ENCODE data around the gene PABPC1L.

The PABPC1L gene

DNA sequence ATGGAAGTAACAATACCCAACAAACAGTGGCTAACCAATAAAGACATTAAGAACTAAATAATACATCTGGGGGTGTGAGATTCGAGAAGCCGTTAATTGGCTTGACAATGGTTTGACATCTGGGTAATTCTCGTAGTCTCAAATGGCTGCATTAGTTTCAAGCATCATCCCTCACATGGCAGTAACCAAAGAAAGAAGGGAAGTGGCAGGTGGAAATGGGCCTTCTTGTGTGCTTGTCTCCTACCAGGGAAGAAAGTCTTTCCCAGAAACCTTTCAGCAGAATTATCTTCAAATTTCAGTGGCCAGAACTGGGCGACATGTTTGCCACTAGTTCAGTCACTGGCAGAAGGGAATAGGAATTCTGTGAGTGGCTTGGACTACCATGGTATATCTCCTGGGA lies 66.8 kb downstream of the PABPC1L start:
- Mint-ChIP-seq H3K4me3 (no peak overlapping the region), H3K9me3 (no peaks in the 10 kb centered on the region), H3K27ac (peak overlapping the region; percentile 99), H3K27me3 (no peaks in the 10 kb centered on the region), H3K4me1 (peaks cover 85% of the 10 kb centered on the region), H3K36me3 (peaks cover 79% of the 10 kb centered on the region)
- CTCF ChIA-PET, result no interaction called here
- no peak for DNase-seq

- peaks cover 83% of the 10 kb centered on the region for H3K36me3 Mint-ChIP-seq
- no peaks in the 10 kb centered on the region for H3K9me3 Mint-ChIP-seq
- H3K27me3 Mint-ChIP-seq, result no peaks in the 10 kb centered on the region
- H3K4me1 Mint-ChIP-seq, result peaks cover 83% of the 10 kb centered on the region
- DNase-seq, result peak; percentile 83
- H3K27ac Mint-ChIP-seq, result peak overlapping the region; percentile 99
- CTCF ChIA-PET, result interaction anchor here (1.6 to 3.0 kb wide), 3 partner anchors 11 to 68 kb away, joined by 3 to 8 read pairs (median 7); no protein-coding TSS in a partner anchor
- H3K4me3 Mint-ChIP-seq, result peak overlapping the region; percentile 65
These were observed 69.3 kb downstream of the PABPC1L start for GRCh38 chr20:44979090-44979621.

DNA sequence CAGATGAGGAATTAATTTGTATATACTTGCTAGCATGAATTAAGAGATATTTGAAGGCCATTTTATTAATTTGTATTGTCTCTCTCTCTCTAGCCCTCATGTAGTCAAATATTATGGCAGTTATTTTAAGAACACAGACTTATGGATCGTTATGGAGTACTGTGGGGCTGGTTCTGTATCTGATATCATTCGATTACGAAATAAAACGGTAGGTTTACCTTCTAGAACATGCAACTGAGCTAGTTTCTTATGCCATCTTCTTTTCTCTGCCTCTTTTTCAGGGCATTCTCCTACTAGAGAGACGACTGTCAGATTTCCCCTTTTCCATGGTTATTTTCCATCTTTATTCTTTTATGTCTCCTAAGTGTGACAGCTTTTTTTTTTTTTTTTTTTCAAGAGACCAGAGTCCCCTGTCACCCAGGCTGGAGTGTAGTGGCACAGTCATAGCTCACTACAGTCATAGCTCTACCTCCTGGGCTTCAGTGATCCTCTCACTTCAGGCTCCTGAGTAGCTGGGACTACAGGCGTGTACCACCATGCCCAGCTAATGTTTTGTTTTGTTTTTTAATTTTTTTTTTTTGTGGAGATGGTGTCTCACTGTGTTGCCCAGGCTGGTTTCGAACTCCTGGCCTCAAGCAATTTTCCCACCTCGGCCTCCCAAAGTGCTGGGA lies 72.0 kb downstream of the PABPC1L start:
- Mint-ChIP-seq H3K27me3 (no peaks in the 10 kb centered on the region), H3K4me1 (peaks cover 71% of the 10 kb centered on the region), H3K4me3 (no peak overlapping the region), H3K36me3 (peaks cover 74% of the 10 kb centered on the region), H3K27ac (peak overlapping the region; percentile 63), H3K9me3 (no peaks in the 10 kb centered on the region)
- DNase-seq, result no peak
- CTCF ChIA-PET, result interaction anchor here (1.1 to 1.3 kb wide), 2 partner anchors 8 to 19 kb away, joined by 3 to 4 read pairs; no protein-coding TSS in a partner anchor

- Mint-ChIP-seq H3K36me3 (peaks cover 68% of the 10 kb centered on the region), H3K9me3 (no peaks in the 10 kb centered on the region), H3K27me3 (no peaks in the 10 kb centered on the region), H3K4me3 (no peak overlapping the region), H3K4me1 (peaks cover 61% of the 10 kb centered on the region), H3K27ac (peak overlapping the region; percentile 31)
- CTCF ChIA-PET, result no interaction called here
- DNase-seq, result no peak
These were observed 73.3 kb downstream of the PABPC1L start for GRCh38 chr20:44983093-44983674.

DNA sequence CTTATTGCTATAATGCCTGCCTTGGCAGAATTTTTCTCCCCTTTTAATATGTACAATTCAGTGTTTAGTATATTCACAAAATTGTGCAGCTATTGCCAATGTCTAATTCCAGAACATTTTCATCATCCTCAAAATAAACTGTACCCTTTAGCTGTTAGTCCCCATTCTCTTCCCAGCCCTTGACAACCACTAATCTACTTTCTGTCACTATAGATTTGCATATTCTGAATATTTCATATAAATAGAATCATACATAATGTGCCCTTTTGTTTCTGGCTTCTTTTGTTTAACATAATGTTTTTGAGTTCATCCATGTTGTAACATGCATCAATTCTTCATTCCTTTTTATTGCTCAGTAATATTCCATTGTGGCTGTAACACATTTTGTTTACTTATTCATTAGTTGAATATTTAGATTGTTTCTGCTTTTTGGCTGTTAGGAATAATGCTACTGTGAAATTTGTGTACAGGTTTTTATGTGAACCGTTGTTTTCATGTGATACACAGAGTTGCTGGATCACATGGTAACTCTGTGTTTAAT lies 78.8 kb downstream of the PABPC1L start:
- H3K36me3 Mint-ChIP-seq, result peaks cover 61% of the 10 kb centered on the region
- peaks cover 63% of the 10 kb centered on the region for H3K4me1 Mint-ChIP-seq
- DNase-seq, result no peak
- H3K4me3 Mint-ChIP-seq, result no peak overlapping the region
- peak overlapping the region; percentile 33 for H3K27ac Mint-ChIP-seq
- H3K27me3 Mint-ChIP-seq, result no peaks in the 10 kb centered on the region
- H3K9me3 Mint-ChIP-seq, result no peaks in the 10 kb centered on the region
- CTCF ChIA-PET, result no interaction called here

Measured in activated naive CD4-positive, alpha-beta T cell treated with anti-CD3 and anti-CD28 coated beads, Interleukin-2, amount 10 ng/mL, durations not matched to agents 7 days and 5 days (primary cell).